Parathyroid adenoma (tissue), 2 donors: ENCODE results near the gene SYNM.

ENCODE experiments used
- H2AFZ ChIP-seq: fragments of 300-600 bp; sonication (generic); one replicate; pipeline ENCODE4 v1.7.0; 2017; ENCODE audit warnings: antibody characterized with exemption, mild to moderate bottlenecking
- H3K27ac ChIP-seq: fragments of 300-600 bp; sonication (generic); one replicate; pipeline ENCODE4 v1.7.0; 2017
- H3K27me3 ChIP-seq: fragments of 300-600 bp; sonication (generic); one replicate; pipeline ENCODE4 v1.7.0; 2017; ENCODE audit warnings: low read length; ENCODE audit not compliant: control insufficient read depth, insufficient read depth
- H3K36me3 ChIP-seq: fragments of 300-600 bp; sonication (generic); one replicate; pipeline ENCODE4 v1.7.0; 2017; ENCODE audit warnings: low read length; ENCODE audit not compliant: control insufficient read depth, insufficient read depth
- H3K4me1 ChIP-seq: fragments of 300-600 bp; sonication (generic); one replicate; pipeline ENCODE4 v1.7.0; 2017; ENCODE audit warnings: control low read depth
- H3K4me2 ChIP-seq: fragments of 300-600 bp; sonication (generic); one replicate; pipeline ENCODE4 v1.7.0; 2017; ENCODE audit warnings: low read length
- H3K4me3 ChIP-seq: fragments of 300-600 bp; sonication (generic); one replicate; pipeline ENCODE4 v1.7.0; 2017; ENCODE audit warnings: low read depth, low read length
- H3K79me2 ChIP-seq: fragments of 300-600 bp; sonication (generic); one replicate; pipeline ENCODE4 v1.7.0; 2017; ENCODE audit warnings: control low read depth
- H3K9ac ChIP-seq: fragments of 300-600 bp; sonication (generic); one replicate; pipeline ENCODE4 v1.7.0; 2017; ENCODE audit warnings: mild to moderate bottlenecking
- H3K9me3 ChIP-seq: fragments of 300-600 bp; sonication (generic); one replicate; pipeline ENCODE4 v1.7.0; 2017; ENCODE audit warnings: low read length; ENCODE audit not compliant: control insufficient read depth
- CTCF ChIP-seq: fragments of 300-600 bp; sonication (generic); IDR thresholded peaks from one replicate; pipeline ENCODE4 v1.7.0; 2017; ENCODE audit warnings: antibody characterized with exemption, mild to moderate bottlenecking
- donor health status: primary hyperparathyroidism.

Gene SYNM

GRCh38 chr15:99163271-99164062, 58.6 kb downstream of the SYNM start:
- no peaks in the 10 kb centered on the region for H3K36me3 ChIP-seq
- no peak overlapping the region for H3K4me3 ChIP-seq
- TF ChIP-seq CTCF: no peak
- H3K4me1 ChIP-seq: peaks cover 13% of the 10 kb centered on the region
- no peaks in the 10 kb centered on the region for H3K27me3 ChIP-seq
- H2AFZ ChIP-seq: no peak overlapping the region
- H3K9ac ChIP-seq: no peak overlapping the region
- no peak overlapping the region for H3K4me2 ChIP-seq
- no peaks in the 10 kb centered on the region for H3K79me2 ChIP-seq
- no peak overlapping the region for H3K27ac ChIP-seq
- H3K9me3 ChIP-seq: no peaks in the 10 kb centered on the region

- H3K9me3 ChIP-seq: no peaks in the 10 kb centered on the region
- no peaks in the 10 kb centered on the region for H3K79me2 ChIP-seq
- H3K27ac ChIP-seq: no peak overlapping the region
- no peak for TF ChIP-seq CTCF
- H3K9ac ChIP-seq: no peak overlapping the region
- H2AFZ ChIP-seq: no peak overlapping the region
- H3K4me3 ChIP-seq: no peak overlapping the region
- no peaks in the 10 kb centered on the region for H3K36me3 ChIP-seq
- no peaks in the 10 kb centered on the region for H3K27me3 ChIP-seq
- H3K4me1 ChIP-seq: peaks cover 9% of the 10 kb centered on the region
- no peak overlapping the region for H3K4me2 ChIP-seq
Observed at GRCh38 chr15:99164119-99164518, 59.2 kb downstream of the SYNM start.

- no peaks in the 10 kb centered on the region for H3K79me2 ChIP-seq
- no peaks in the 10 kb centered on the region for H3K36me3 ChIP-seq
- no peaks in the 10 kb centered on the region for H3K9me3 ChIP-seq
- no peak overlapping the region for H2AFZ ChIP-seq
- no peak overlapping the region for H3K27ac ChIP-seq
- H3K4me1 ChIP-seq: peaks cover 9% of the 10 kb centered on the region
- H3K9ac ChIP-seq: no peak overlapping the region
- no peak for TF ChIP-seq CTCF
- H3K27me3 ChIP-seq: no peaks in the 10 kb centered on the region
- no peak overlapping the region for H3K4me2 ChIP-seq
- no peak overlapping the region for H3K4me3 ChIP-seq
Observed at GRCh38 chr15:99165020-99165790, 60.3 kb downstream of the SYNM start.

- Histone ChIP-seq H3K27ac (no peak overlapping the region), H2AFZ (no peak overlapping the region), H3K4me3 (no peak overlapping the region), H3K4me2 (no peak overlapping the region), H3K36me3 (no peaks in the 10 kb centered on the region), H3K9ac (no peak overlapping the region), H3K27me3 (no peaks in the 10 kb centered on the region), H3K4me1 (peaks cover 9% of the 10 kb centered on the region), H3K9me3 (no peaks in the 10 kb centered on the region), H3K79me2 (no peaks in the 10 kb centered on the region)
- no peak for TF ChIP-seq CTCF
Observed at GRCh38 chr15:99165956-99166689, 61.2 kb downstream of the SYNM start.
